ENCODE measurements around the gene WDR91.

WDR91 gene

GRCh38 chr7:135195156-135195555, 16.2 kb downstream of the WDR91 start:
- no peak for ATAC-seq (ENCODE audit: insufficient read depth, low read depth)
- no peaks in the 10 kb centered on the region for H3K4me1 ChIP-seq (ENCODE audit: insufficient read depth, low read length)
- no peaks in the 10 kb centered on the region for H3K9me3 ChIP-seq (ENCODE audit: insufficient read depth, low read length, severe bottlenecking)
- no peaks in the 10 kb centered on the region for H4K20me1 ChIP-seq (ENCODE audit: insufficient read depth, low read length)
- TF ChIP-seq, protein P1, sequence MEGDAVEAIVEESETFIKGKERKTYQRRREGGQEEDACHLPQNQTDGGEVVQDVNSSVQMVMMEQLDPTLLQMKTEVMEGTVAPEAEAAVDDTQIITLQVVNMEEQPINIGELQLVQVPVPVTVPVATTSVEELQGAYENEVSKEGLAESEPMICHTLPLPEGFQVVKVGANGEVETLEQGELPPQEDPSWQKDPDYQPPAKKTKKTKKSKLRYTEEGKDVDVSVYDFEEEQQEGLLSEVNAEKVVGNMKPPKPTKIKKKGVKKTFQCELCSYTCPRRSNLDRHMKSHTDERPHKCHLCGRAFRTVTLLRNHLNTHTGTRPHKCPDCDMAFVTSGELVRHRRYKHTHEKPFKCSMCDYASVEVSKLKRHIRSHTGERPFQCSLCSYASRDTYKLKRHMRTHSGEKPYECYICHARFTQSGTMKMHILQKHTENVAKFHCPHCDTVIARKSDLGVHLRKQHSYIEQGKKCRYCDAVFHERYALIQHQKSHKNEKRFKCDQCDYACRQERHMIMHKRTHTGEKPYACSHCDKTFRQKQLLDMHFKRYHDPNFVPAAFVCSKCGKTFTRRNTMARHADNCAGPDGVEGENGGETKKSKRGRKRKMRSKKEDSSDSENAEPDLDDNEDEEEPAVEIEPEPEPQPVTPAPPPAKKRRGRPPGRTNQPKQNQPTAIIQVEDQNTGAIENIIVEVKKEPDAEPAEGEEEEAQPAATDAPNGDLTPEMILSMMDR (IDR thresholded peaks at IDR 0.05; ENCODE audit: borderline replicate concordance, extremely low read depth, low read length, poor library complexity, severe bottlenecking), result no peak
- no peak for TF ChIP-seq EZH2 (IDR thresholded peaks at IDR 0.05; ENCODE audit: borderline replicate concordance, low read depth, low read length, severe bottlenecking)
- H3K4me3 ChIP-seq (ENCODE audit: low read depth in 1 of 2, low read length in 2 of 2), result no peak overlapping the region
- H3K36me3 ChIP-seq (ENCODE audit: insufficient read depth, low read length), result peaks cover 41% of the 10 kb centered on the region
- DNase-seq, result no peak
- no peak overlapping the region for H3K4me2 ChIP-seq (ENCODE audit: insufficient read depth, low read length)
- no peak overlapping the region for H2AFZ ChIP-seq (ENCODE audit: low read depth, low read length)
- no peak overlapping the region for H3K9ac ChIP-seq (ENCODE audit: low read depth, low read length)
- H3K79me2 ChIP-seq (ENCODE audit: insufficient read depth, low read length), result no peaks in the 10 kb centered on the region
- no peak overlapping the region for H3K27ac ChIP-seq (ENCODE audit: low read length)
- no peaks in the 10 kb centered on the region for H3K27me3 ChIP-seq (ENCODE audit: insufficient read depth, low read length, poor library complexity)

DNA sequence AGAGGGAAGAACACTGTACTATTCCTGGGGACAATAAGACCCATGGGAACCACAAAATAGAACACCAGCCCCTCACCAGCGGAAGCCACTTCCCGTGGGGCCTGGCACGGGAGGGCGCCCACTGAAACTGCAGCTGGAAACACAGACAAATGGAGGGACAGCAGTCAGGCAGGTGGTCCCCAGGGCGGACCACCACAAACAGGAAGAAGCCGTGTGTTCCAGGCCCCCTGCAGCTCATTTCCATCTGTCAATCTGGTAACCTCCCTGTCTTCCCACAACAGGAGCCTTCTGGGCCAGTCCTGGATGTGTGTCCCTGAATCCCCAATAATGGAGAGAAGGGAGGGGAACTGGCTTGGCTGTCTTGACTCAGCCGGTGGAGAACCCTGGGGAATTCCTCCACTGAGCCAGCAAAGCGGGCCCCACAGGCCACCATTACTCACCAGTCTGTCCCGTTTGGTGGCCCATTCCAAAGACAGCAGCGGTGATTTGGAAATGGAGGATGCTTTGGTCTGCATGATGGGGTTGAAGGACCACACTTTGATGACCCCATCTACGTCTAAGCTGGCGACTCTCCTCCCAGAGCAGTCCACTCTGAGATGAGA, 16.7 kb downstream of the WDR91 start:
- H2AFZ ChIP-seq (ENCODE audit: low read depth, low read length), result no peak overlapping the region
- peaks cover 41% of the 10 kb centered on the region for H3K36me3 ChIP-seq (ENCODE audit: insufficient read depth, low read length)
- H3K9ac ChIP-seq (ENCODE audit: low read depth, low read length), result no peak overlapping the region
- H3K27ac ChIP-seq (ENCODE audit: low read length), result no peak overlapping the region
- no peaks in the 10 kb centered on the region for H4K20me1 ChIP-seq (ENCODE audit: insufficient read depth, low read length)
- no peaks in the 10 kb centered on the region for H3K79me2 ChIP-seq (ENCODE audit: insufficient read depth, low read length)
- H3K4me2 ChIP-seq (ENCODE audit: insufficient read depth, low read length), result no peak overlapping the region
- no peak for TF ChIP-seq EZH2 (IDR thresholded peaks at IDR 0.05; ENCODE audit: borderline replicate concordance, low read depth, low read length, severe bottlenecking)
- TF ChIP-seq, protein P1 (IDR thresholded peaks at IDR 0.05; ENCODE audit: borderline replicate concordance, extremely low read depth, low read length, poor library complexity, severe bottlenecking), result no peak
- ATAC-seq (ENCODE audit: insufficient read depth, low read depth) (no peak), DNase-seq (no peak)
- no peaks in the 10 kb centered on the region for H3K27me3 ChIP-seq (ENCODE audit: insufficient read depth, low read length, poor library complexity)
- no peak overlapping the region for H3K4me3 ChIP-seq (ENCODE audit: low read depth in 1 of 2, low read length in 2 of 2)
- no peaks in the 10 kb centered on the region for H3K4me1 ChIP-seq (ENCODE audit: insufficient read depth, low read length)
- no peaks in the 10 kb centered on the region for H3K9me3 ChIP-seq (ENCODE audit: insufficient read depth, low read length, severe bottlenecking)

DNA sequence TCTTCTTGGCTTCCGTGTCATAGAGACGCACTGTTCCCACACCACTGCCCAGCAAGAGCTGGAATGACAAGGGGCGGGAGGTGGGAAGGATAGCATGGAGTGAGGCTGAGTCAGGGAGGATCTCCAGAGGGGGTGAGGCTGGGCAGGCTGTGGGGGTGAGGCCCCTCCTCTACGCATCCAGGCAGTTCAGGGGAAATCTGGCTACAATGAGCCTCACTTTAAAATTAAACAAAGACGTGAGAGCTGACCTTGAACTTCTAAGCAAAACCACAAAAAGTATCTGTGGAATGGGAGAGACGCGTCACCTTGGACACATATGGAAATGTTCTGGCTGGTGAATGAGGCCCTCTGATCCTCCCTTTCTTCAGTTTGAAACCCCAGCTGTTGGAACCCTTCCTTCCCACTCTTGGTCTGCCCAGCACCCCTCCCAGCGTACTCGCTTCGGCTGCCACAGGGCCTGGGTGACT, 17.7 kb downstream of the WDR91 start:
- H3K4me2 ChIP-seq (ENCODE audit: insufficient read depth, low read length), result no peak overlapping the region
- no peak overlapping the region for H2AFZ ChIP-seq (ENCODE audit: low read depth, low read length)
- no peak overlapping the region for H3K9ac ChIP-seq (ENCODE audit: low read depth, low read length)
- H3K27me3 ChIP-seq (ENCODE audit: insufficient read depth, low read length, poor library complexity), result no peaks in the 10 kb centered on the region
- no peak for ATAC-seq (ENCODE audit: insufficient read depth, low read depth)
- H4K20me1 ChIP-seq (ENCODE audit: insufficient read depth, low read length), result no peaks in the 10 kb centered on the region
- no peak overlapping the region for H3K4me3 ChIP-seq (ENCODE audit: low read depth in 1 of 2, low read length in 2 of 2)
- TF ChIP-seq EZH2 (IDR thresholded peaks at IDR 0.05; ENCODE audit: borderline replicate concordance, low read depth, low read length, severe bottlenecking), result no peak
- TF ChIP-seq, protein P1 (IDR thresholded peaks at IDR 0.05; ENCODE audit: borderline replicate concordance, extremely low read depth, low read length, poor library complexity, severe bottlenecking), result no peak
- peaks cover 50% of the 10 kb centered on the region for H3K36me3 ChIP-seq (ENCODE audit: insufficient read depth, low read length)
- no peaks in the 10 kb centered on the region for H3K4me1 ChIP-seq (ENCODE audit: insufficient read depth, low read length)
- H3K27ac ChIP-seq (ENCODE audit: low read length), result no peak overlapping the region
- H3K79me2 ChIP-seq (ENCODE audit: insufficient read depth, low read length), result no peaks in the 10 kb centered on the region
- no peaks in the 10 kb centered on the region for H3K9me3 ChIP-seq (ENCODE audit: insufficient read depth, low read length, severe bottlenecking)
- no peak for DNase-seq
